Endothelial cell of coronary artery (primary cell): Measurements from ENCODE around the gene HHLA2. TPM values are rescaled to one million over a fixed set of nuclear protein-coding genes. Genes with fewer than 3 reads are reported as not detected.

ENCODE experiments used
- total RNA-seq: library from RNA; depleted of rRNA; stranded (reverse); fragments of >200 nt; gene quantifications from 2 replicates; pipeline ENCODE4 v1.2.3, GENCODE V29; 2014

Gene HHLA2, protein sequence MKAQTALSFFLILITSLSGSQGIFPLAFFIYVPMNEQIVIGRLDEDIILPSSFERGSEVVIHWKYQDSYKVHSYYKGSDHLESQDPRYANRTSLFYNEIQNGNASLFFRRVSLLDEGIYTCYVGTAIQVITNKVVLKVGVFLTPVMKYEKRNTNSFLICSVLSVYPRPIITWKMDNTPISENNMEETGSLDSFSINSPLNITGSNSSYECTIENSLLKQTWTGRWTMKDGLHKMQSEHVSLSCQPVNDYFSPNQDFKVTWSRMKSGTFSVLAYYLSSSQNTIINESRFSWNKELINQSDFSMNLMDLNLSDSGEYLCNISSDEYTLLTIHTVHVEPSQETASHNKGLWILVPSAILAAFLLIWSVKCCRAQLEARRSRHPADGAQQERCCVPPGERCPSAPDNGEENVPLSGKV
- not detected in 2 replicates for total RNA-seq

GRCh38 chr3:108296239-108296638, at the start of gene HHLA2:
Gene HHLA2 (plus strand): TSS chr3:108296548. CDS start chr3:108351814, 55,266 bp downstream.

Other genes starting within 250 kb of the HHLA2 start
- 61.1 and 65.4 TPM in 2 replicates for gene CD47, start 205.5 kb upstream of the HHLA2 start, total RNA-seq
- gene IFT57, start 74.1 kb upstream of the HHLA2 start, total RNA-seq, result 40.8 and 44.1 TPM in 2 replicates
- gene MYH15, start 214.0 kb downstream of the HHLA2 start, total RNA-seq, result 0.19 and 0.63 TPM in 2 replicates